HCT116 (cell line): ENCODE data around the gene SUSD5.

Source experiments
- CTCF ChIP-seq, 3 experiments: fragments of 200-600 bp in 1 of 3; sonication (generic) in 1 of 3; IDR thresholded peaks in 2 of 3; conservative IDR thresholded peaks in 1 of 3; 2 replicates each; pipeline ENCODE4 v1.5.1; 2012 to 2017; ENCODE audit warnings: low read depth in 2 of 3, low read length in 2 of 3, antibody characterized with exemption in 1 of 3, borderline replicate concordance in 1 of 3, control low read depth in 1 of 3, mild to moderate bottlenecking in 1 of 3, mixed read lengths in 1 of 3, mixed run types in 1 of 3, moderate library complexity in 1 of 3; ENCODE audit not compliant: insufficient read depth in 1 of 3
- POLR2AphosphoS5 ChIP-seq: IDR thresholded peaks from 2 replicates; pipeline ENCODE4 v1.6.1; 2011; ENCODE audit warnings: mild to moderate bottlenecking, low read depth, low read length, moderate library complexity

GRCh38 chr3:33260104-33260503, 41.5 kb upstream of the SUSD5 start:
- TF ChIP-seq POLR2AphosphoS5 (no peak), CTCF (IDR thresholded peaks at IDR 0.05 in 2 of 3, conservative IDR thresholded peaks at IDR 0.05 in 1 of 3; ENCODE audit: borderline replicate concordance in 1 of 3, insufficient read depth in 1 of 3, low read depth in 2 of 3, low read length in 2 of 3) (no peak)
